HG02642 (cell line): ENCODE results near the gene BTNL3.
"Not testable (repeated sequence)": the region's sequence is repeated elsewhere in the genome, so short reads cannot be mapped to it uniquely, and the experiment has no call there.

Experiments used
- ATAC-seq: cut with Tn5 transposase; IDR thresholded peaks from one replicate; pipeline ENCODE4 v1.9.1; 2021; ENCODE audit warnings: mild to moderate bottlenecking; ENCODE audit not compliant: unreplicated experiment, poor library complexity

BTNL3 gene, protein sequence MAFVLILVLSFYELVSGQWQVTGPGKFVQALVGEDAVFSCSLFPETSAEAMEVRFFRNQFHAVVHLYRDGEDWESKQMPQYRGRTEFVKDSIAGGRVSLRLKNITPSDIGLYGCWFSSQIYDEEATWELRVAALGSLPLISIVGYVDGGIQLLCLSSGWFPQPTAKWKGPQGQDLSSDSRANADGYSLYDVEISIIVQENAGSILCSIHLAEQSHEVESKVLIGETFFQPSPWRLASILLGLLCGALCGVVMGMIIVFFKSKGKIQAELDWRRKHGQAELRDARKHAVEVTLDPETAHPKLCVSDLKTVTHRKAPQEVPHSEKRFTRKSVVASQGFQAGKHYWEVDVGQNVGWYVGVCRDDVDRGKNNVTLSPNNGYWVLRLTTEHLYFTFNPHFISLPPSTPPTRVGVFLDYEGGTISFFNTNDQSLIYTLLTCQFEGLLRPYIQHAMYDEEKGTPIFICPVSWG

DNA sequence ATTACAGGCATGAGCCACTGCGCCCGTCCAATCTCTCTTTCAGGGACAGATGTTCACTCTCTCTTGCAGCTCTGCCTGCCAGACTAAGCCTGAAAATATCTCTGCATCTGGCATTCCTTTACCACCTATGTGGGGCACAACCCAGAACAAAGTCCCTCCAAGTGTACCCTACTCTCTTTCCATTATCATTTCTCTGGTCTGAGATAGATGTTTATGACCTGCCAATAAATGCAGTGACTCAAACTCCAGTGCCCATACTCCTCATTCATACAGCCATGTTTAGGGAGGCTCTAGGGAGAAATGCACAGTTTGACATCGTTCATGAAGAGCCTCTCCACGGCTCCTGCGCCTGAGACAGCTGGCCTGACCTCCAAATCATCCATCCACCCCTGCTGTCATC, at the start of gene BTNL3:
TSS of gene BTNL3 (plus strand) at position 255 of the 400 bp plus-strand sequence. CDS start 183 bp downstream, outside the sequence.
- ATAC-seq, result no peak

DNA sequence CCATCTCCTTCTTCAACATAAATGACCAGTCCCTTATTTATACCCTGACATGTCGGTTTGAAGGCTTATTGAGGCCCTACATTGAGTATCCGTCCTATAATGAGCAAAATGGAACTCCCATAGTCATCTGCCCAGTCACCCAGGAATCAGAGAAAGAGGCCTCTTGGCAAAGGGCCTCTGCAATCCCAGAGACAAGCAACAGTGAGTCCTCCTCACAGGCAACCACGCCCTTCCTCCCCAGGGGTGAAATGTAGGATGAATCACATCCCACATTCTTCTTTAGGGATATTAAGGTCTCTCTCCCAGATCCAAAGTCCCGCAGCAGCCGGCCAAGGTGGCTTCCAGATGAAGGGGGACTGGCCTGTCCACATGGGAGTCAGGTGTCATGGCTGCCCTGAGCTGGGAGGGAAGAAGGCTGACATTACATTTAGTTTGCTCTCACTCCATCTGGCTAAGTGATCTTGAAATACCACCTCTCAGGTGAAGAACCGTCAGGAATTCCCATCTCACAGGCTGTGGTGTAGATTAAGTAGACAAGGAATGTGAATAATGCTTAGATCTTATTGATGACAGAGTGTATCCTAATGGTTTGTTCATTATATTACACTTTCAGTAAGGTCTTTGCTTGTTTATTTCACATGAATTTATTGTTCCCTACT, 38.2 kb upstream of the BTNL3 start:
- ATAC-seq, result no peak

- no peak for ATAC-seq
Measured at GRCh38 chr5:180959661-180960060, 29.0 kb upstream of the BTNL3 start.

DNA sequence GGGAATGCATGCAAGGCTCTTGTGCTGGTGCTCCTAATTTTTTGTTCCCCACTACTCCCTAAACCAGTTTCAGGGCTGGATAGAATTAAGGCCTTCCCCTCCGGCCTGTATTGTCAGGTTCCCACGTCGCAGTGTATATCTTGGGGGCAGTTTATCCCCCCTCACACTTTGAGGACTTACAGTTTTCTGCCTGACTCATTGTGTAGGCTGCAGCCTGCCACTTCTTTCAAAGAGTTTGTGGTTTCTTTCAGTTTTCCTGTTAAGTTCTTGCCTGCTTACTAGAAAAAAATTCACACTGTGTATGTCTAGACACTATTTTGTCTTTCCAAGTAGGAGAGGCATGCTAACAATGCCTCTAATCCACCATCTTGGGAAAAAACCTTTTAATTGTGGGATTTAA, 28.4 kb upstream of the BTNL3 start:
- ATAC-seq, result no peak

GRCh38 chr5:180969406-180969805, 19.2 kb upstream of the BTNL3 start:
- no peak for ATAC-seq

GRCh38 chr5:180970336-180970735, 18.3 kb upstream of the BTNL3 start:
- no peak for ATAC-seq

DNA sequence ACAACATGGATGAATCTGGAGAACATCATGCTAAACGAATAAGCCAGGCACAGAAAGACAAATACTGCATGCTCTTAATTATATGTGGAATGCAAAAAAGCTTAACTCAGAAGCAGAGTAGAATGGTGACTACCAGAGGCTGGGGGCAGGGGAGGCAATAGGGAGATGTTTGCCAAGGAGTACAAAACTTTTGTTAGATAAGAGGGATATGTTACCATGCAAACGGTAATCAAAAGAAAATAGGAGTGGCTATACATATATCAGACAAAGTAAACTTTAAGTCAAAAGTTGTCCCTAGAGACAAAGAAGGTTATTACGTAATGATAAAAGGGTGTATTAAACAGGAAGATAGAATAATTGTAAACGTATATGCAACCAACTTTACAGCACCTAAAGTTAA, 17.8 kb upstream of the BTNL3 start:
- ATAC-seq, result no peak

- peak; percentile 18 for ATAC-seq
Measured at GRCh38 chr5:180974612-180975315, 13.9 kb upstream of the BTNL3 start.

DNA sequence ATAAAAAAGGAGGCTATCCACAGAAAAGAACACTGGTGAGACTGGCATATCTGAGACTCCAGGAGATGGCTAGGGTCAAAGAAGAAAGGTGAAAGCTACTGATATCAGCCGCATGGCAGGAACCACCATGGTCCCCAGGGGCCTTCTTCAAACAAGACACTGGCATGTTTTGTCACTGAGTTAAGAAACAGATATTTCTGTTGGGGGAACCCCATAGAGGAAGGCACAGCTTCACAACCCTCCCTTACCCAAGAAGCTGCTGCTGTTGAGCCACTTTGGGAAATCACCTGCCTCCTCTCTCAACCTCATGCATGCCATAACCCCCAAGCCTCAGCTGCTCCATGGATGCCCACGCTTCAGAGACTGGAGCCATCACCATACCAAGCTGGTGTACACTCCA, 13.3 kb upstream of the BTNL3 start:
- ATAC-seq, result peak; percentile 89

DNA sequence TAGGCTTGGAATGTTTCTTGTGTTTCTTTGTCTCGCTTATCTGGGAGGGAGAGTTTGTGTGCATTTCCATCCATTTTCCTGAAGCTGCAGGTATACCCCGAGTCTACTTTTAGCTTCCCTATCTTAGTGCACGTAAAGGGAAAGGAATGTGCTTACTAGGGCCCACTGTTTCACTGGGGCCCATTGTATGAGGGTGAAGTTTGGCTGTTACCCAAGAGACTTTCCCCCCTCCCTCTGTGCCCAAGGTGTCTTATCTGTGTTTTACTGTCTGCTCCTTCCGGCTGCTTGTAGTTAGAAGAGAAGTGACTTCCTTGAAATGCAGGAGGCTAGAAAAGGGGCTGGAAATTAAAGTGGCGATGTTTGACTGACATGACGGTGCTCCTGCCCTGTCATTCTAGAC, 12.1 kb upstream of the BTNL3 start:
- no peak for ATAC-seq

DNA sequence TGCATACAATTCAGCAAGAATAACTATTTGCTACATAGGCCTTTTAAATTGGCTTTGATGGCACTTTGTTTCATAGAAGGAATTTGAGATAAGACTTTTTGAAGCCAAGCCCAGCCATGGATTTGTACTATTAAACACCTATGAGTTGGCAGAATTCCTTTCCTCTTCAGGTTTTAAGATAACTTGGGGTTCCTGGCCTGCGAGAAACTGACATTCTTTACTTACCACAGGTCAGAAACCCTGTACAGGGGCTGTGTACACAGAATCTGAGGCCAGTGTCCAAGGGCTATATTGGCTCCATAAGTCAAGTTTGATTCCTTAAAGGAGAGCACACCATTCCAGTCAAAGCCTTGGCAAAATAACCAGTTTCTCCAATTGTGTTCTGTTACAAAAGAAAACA, 10.8 kb upstream of the BTNL3 start:
- ATAC-seq, result no peak

DNA sequence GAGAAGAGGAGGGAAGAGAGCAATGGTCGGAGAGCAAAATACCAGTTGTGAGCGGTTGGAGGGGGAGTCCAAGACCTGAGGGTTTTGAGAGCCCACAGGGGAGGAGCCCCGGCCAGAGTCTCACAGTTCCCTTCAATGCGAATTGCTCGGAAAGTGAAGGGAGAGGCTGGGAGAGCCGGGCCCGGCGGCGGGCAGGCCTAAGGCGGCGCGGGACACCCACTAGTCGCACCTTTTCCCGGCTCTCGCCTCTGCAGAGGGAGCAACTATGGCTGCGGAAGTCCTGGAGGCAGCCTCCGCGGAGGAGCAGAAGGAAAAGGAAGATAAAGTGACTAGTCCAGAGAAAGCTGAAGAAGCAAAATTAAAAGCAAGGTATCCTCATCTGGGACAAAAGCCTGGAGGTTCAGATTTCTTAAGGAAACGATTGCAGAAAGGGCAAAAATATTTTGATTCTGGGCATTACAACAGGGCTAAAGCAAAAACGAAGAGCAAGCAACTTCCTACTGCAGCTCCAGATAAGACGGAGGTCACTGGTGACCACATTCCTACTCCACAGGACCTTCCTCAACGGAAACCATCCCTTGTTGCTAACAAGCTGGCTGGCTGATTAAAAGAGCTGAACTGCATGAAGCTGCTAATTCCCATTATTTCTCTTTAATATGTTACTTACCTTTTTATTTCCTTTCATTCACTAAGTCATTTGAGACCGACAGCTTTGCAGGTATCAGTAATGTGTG, 6.5 kb upstream of the BTNL3 start:
- ATAC-seq, result no peak

DNA sequence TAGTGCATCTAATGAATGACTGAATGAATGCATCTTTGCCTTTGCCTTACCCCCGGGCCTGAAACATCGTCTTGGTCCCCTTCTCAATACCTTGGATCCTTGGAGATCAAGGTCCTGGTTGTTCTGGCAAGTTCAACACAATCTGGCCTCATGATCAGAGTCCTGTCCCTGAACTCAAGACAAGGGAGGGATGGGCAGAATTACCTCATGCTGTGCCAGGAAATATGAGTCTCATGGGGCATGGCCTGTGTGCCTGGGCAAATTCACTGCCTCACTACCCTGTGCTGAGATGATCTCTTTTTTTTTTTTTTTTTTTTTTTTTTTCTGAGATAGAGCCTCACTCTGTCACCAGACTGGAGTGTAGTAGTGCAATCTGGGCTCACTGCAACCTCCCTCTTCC, 630 bp upstream of the BTNL3 start:
- ATAC-seq, result no peak

DNA sequence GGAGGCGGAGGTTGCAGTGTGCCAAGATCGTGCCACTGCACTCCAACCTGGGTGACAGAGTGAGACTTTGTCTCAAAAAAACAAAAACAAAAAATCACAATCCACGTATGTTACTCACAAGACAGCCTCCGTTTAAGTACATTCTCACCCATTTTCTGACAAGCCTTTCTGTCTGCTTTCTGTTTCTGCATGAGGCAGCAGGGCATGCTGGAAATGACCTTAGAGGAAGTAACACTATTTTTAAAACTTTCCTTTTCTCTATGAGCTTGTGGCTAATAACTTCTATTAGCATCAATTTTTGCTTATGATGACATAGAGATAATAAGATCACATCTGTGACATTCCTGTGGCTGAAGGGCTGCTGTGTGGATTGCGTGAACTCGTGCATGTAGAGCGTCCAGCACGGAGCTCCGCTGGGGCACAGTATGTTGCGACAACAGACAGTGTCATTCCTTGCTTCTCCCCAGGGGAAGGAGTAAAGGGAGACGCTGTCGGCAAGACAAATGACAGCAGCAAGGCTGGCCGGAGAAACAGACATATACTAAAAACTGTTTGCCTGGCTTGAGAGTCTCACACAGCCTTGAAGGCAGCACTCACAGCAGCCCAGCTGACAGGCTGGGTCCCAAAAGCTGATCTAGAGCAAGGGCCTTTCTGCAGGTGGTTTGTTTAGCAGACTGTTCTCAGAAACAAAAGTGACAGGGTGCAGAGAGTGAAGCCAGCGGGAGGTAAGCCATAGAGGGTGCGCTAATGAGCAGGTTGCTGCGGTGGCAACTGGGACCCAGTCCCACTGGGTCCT, 1.6 kb downstream of the BTNL3 start:
- ATAC-seq, result no peak

DNA sequence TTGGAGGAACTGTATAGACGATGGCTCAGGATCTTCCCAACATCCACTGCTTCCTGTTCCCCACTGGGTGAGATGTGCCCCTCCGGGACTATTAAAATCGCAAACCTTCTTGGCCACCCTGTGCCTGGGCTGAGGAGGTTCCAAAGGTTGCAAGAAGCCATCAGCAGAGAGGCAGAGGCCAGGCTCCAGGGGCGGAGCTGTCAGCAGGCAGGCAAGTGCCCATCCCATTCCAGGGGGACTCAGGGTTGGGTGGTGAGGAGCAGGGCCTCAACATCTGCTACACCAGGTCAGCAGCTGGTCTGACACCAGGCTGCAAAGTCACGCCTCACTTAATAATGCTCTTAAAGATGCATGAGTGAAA, 2.2 kb downstream of the BTNL3 start:
- ATAC-seq, result no peak

DNA sequence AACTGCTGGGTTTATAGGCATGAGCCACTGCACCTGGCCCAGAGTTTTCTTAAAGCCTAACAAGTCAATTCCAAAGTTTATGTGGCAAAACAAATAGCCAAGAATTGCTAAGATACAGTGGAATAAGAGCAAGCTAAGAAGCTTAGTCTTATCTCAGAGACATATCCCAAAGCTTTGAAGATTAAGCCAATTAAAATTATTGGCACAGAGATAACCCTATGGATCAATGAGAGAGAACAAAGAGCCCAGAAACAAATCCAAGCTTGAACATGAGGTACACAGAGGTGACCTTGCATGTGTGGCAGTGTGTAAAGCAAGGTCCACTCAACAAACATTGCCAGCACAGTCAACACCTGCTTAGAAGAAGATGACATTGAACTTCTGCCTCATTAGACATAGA, 13.3 kb downstream of the BTNL3 start:
- no peak for ATAC-seq

DNA sequence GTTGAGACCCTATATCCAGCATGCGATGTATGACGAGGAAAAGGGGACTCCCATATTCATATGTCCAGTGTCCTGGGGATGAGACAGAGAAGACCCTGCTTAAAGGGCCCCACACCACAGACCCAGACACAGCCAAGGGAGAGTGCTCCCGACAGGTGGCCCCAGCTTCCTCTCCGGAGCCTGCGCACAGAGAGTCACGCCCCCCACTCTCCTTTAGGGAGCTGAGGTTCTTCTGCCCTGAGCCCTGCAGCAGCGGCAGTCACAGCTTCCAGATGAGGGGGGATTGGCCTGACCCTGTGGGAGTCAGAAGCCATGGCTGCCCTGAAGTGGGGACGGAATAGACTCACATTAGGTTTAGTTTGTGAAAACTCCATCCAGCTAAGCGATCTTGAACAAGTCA, 17.1 kb downstream of the BTNL3 start:
- no peak for ATAC-seq

- ATAC-seq, result no peak
Measured at GRCh38 chr5:181008136-181008535, 19.5 kb downstream of the BTNL3 start.

DNA sequence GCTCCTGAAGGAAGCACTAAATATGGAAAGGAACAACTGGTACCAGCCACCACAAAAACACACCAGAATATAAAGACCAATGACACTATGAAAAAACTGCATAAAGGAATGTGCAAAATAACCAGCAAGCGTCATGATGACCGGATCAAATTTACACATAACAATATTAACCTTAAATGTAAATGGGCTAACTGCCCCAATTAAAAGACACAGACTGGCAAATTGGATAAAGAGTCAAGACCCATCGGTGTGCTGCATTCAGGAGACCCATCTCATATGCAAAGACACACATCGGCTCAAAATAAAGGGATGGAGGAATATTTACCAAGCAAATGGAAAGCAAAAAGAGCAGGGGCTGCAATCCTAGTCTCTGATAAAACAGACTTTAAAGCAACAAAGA, 21.4 kb downstream of the BTNL3 start:
- not testable (repeated sequence) for ATAC-seq

DNA sequence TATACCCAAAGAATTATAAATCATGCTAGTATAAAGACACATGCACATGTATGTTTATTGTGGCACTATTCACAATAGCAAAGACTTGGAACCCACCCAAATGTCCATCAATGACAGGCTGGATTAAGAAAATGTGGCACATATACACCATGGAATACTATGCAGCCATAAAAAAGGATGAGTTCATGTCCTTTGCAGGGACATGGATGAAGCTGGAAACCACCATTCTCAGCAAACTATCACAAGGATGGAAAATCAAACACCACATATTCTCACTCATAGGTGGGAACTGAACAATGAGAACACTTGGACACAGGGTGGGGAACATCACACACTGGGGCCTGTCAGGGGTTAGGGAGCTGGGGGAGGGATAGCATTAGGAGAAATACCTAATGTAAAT, 26.0 kb downstream of the BTNL3 start:
- ATAC-seq, result not testable (repeated sequence)
